ENCODE data around the gene NPLOC4. TPM values are rescaled to one million over a fixed set of nuclear protein-coding genes. Genes with fewer than 3 reads are reported as not detected.
A peak's percentile ranks its signal among the peaks of the same experiment; 100 is the strongest.

NPLOC4 gene
- total and polyA plus RNA-seq, 2 of the 13 experiments (the other 11 are each of a cell fraction or from before 2014, with no cell fraction given): 57.0 to 97.0 TPM

DNA sequence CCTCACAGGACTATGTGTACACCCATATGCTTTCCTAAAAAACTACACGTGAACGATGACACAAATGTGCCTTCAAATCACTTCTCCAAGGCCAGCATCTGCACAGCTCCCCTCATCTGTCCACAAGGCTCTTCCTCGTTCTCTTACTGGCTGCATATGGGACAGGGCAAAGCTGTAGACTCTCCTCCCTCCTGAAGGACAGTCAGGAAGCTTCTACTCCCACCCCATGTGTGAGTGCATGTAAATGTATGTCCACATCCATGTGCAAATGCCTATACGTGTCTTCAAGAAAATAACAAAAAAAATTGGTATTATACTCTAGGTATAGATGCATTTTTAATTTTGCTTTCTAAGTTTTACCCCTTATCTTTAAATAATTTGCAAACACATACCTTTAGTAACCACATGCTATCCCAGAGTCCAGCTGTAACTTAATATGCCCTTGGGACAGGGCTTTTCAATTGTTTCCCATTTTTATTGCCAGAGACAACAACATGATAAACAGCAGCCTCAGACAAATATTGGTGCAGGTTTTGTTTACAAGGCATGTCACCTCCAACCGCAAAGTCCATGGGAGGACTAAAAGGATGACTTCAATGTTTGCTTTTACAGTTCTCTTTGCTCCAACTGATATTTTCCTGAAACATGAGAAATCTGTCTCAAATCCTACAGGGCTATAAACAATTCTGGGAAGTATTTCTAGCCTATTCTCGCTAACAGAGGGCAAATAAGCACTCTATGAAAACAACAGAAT is 53.1 kb downstream of the NPLOC4 start (continued):
- TF ChIP-seq AFF4 (CRISPR knock-in tag; IDR thresholded peaks at IDR 0.05): no peak
- peak; percentile 40; the same call in 1 of the 3 replicates for TF ChIP-seq MXI1 (IDR thresholded peaks at IDR 0.05; ENCODE audit: borderline replicate concordance, low read depth, low read length)
- no peak for TF ChIP-seq ZNF317 (CRISPR knock-in tag; IDR thresholded peaks at IDR 0.05)
- no peak for TF ChIP-seq ZNF121 (CRISPR knock-in tag; IDR thresholded peaks at IDR 0.05)
- 0 out of 2 replicates have a peak, but pooled peaks have one; percentile 2 for TF ChIP-seq MAFF (IDR thresholded peaks at IDR 0.05; ENCODE audit: low read depth, low read length)
- no peak for TF ChIP-seq ZHX2 (IDR thresholded peaks at IDR 0.05; ENCODE audit: low read depth)
- no peak for TF ChIP-seq ZHX2 (CRISPR knock-in tag; IDR thresholded peaks at IDR 0.05; ENCODE audit: borderline replicate concordance)
- TF ChIP-seq ZBTB20 (CRISPR knock-in tag; IDR thresholded peaks at IDR 0.05; ENCODE audit: borderline replicate concordance, low read depth): no peak
- TF ChIP-seq, protein P1, sequence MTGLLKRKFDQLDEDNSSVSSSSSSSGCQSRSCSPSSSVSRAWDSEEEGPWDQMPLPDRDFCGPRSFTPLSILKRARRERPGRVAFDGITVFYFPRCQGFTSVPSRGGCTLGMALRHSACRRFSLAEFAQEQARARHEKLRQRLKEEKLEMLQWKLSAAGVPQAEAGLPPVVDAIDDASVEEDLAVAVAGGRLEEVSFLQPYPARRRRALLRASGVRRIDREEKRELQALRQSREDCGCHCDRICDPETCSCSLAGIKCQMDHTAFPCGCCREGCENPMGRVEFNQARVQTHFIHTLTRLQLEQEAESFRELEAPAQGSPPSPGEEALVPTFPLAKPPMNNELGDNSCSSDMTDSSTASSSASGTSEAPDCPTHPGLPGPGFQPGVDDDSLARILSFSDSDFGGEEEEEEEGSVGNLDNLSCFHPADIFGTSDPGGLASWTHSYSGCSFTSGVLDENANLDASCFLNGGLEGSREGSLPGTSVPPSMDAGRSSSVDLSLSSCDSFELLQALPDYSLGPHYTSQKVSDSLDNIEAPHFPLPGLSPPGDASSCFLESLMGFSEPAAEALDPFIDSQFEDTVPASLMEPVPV (CRISPR knock-in tag; IDR thresholded peaks at IDR 0.05): no peak
- TF ChIP-seq, protein P2, sequence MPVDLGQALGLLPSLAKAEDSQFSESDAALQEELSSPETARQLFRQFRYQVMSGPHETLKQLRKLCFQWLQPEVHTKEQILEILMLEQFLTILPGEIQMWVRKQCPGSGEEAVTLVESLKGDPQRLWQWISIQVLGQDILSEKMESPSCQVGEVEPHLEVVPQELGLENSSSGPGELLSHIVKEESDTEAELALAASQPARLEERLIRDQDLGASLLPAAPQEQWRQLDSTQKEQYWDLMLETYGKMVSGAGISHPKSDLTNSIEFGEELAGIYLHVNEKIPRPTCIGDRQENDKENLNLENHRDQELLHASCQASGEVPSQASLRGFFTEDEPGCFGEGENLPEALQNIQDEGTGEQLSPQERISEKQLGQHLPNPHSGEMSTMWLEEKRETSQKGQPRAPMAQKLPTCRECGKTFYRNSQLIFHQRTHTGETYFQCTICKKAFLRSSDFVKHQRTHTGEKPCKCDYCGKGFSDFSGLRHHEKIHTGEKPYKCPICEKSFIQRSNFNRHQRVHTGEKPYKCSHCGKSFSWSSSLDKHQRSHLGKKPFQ (CRISPR knock-in tag; IDR thresholded peaks at IDR 0.05; ENCODE audit: insufficient replicate concordance): no peak
- TF ChIP-seq ZNF891 (CRISPR knock-in tag; IDR thresholded peaks at IDR 0.05): no peak
- TF ChIP-seq NR2C2 (CRISPR knock-in tag; IDR thresholded peaks at IDR 0.05; ENCODE audit: borderline replicate concordance): 0 out of 2 replicates have a peak, but pooled peaks have one; percentile 19
- TF ChIP-seq ZMYM2 (CRISPR knock-in tag; IDR thresholded peaks at IDR 0.05): no peak
- TF ChIP-seq ZKSCAN8 (CRISPR knock-in tag; IDR thresholded peaks at IDR 0.05; ENCODE audit: borderline replicate concordance): no peak
- no peak for TF ChIP-seq ONECUT2 (CRISPR knock-in tag; IDR thresholded peaks at IDR 0.05)
- no peak for TF ChIP-seq ZFP1 (CRISPR knock-in tag; IDR thresholded peaks at IDR 0.05)

All from HepG2 (cell line).